ENCODE data around the gene NKD1. TPM values are rescaled to one million over a fixed set of nuclear protein-coding genes. Genes with fewer than 3 reads are reported as not detected.

Gene NKD1
- total and polyA plus RNA-seq, 2 of the 8 experiments (the other 6 are each of a cell fraction or from before 2014, with no cell fraction given), result 0.70 to 4.5 TPM

- TF ChIP-seq CBX5 (IDR thresholded peaks at IDR 0.05; ENCODE audit: low read depth, low read length), result no peak
- TF ChIP-seq EZH2 (IDR thresholded peaks at IDR 0.05; ENCODE audit: low read depth, low read length, severe bottlenecking), result no peak
- TF ChIP-seq RXRA (IDR thresholded peaks at IDR 0.05; ENCODE audit: insufficient read depth, low read depth, low read length), result no peak
- no peak for TF ChIP-seq CTCF (IDR thresholded peaks at IDR 0.05; ENCODE audit: control extremely low read depth in 1 of 3, insufficient read depth in 1 of 3, low read depth in 1 of 3, low read length in 3 of 3)
- TF ChIP-seq RFX5 (IDR thresholded peaks at IDR 0.05; ENCODE audit: borderline replicate concordance, low read depth, low read length), result no peak
- no peak for TF ChIP-seq SRF (IDR thresholded peaks at IDR 0.05; ENCODE audit: low read depth, low read length)
- TF ChIP-seq CHD7 (IDR thresholded peaks at IDR 0.05; ENCODE audit: insufficient replicate concordance, low read length), result no peak
Measured at GRCh38 chr16:50669741-50670140, 121.5 kb downstream of the NKD1 start (continued).

Data from H1 (cell line).